ENCODE results near the gene TAF6.

The TAF6 gene

DNA sequence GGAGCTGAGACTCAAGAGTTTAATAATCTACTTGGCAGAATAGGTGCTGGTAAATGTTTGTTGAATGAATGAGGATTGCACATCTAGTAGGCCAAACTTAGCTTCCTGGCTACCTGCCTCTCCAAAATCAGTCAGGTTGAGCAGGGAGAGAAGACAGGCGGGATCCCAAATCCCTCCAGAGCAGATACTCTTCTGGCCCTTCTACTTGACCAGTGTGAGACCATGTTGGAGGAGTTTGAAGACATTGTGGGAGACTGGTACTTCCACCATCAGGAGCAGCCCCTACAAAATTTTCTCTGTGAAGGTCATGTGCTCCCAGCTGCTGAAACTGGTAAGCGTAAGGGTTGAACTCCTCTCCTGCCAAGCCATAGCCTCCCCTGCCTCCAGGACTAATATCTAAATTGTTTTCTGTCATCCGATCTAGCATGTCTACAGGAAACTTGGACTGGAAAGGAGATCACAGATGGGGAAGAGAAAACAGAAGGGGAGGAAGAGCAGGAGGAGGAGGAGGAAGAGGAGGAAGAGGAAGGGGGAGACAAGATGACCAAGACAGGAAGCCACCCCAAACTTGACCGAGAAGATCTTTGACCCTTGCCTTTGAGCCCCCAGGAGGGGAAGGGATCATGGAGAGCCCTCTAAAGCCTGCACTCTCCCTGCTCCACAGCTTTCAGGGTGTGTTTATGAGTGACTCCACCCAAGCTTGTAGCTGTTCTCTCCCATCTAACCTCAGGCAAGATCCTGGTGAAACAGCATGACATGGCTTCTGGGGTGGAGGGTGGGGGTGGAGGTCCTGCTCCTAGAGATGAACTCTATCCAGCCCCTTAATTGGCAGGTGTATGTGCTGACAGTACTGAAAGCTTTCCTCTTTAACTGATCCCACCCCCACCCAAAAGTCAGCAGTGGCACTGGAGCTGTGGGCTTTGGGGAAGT is 5.4 kb upstream of the TAF6 start:
- DNase-seq (ENCODE audit: low read depth in 2 of 2), result no peak

DNA sequence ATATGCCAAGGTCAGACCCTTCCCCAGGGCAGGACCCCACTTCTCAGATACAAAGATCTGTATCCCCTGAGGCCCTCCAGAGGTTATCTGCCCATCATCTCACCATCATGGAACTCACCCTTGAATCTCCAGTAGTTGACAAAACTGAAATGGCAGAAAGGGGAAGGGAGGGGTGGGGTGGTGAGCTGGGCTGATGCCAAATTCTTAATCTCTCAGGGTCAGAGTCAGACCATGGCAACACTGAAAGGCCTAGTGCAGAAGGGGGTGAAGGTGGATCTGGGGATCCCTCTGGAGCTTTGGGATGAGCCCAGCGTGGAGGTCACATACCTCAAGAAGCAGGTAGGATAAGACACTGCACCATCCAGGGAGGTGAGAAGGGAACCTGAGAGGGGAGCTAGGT is 3.4 kb upstream of the TAF6 start:
- DNase-seq (ENCODE audit: low read depth in 2 of 2), result no peak

GRCh38 chr7:100122067-100122466 is 2.9 kb upstream of the TAF6 start:
- no peak for DNase-seq (ENCODE audit: low read depth in 2 of 2)

GRCh38 chr7:100120733-100121036 is 1.5 kb upstream of the TAF6 start:
- no peak for DNase-seq (ENCODE audit: low read depth in 2 of 2)

DNA sequence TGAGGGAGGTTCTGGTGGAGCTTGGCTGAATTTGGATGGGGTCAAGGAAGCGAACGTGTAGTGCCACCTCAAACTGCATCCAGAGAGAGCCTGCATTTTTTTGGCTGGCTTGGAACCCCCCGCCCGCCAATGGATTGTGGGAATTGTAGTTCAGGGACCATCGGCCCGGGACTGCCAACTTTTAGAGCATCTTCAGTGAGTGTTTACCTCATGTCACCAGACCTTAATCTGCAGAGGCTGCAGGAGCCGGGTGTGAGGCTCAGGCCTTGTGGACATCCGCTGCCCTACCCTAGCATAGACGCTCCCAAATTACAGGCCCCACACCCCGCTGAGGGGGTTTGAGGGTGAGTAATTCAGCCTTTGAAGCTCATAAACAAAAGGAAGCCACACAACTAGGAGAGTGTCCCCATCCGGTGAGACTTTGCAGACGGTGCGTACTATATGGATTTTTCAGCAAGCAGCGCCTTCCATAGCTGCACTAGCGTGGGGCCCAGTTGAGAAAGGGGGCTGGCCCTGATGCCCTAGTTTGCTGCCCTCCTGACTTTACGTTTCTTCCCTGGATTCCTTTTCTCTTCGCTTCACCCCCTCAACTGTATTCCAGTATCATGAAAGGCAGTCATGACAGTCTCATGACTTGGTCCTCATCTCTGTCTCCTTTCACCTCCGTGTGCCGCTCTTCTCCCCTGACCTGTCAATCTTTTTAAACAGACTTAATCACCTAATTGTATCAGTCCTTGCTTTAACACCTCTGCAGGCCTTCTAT is 993 bp upstream of the TAF6 start:
- DNase-seq (ENCODE audit: low read depth in 2 of 2), result peak; percentile 54 to 57

GRCh38 chr7:100118388-100119071 is 628 bp downstream of the TAF6 start:
- no peak for DNase-seq (ENCODE audit: low read depth in 2 of 2)

GRCh38 chr7:100115026-100115425 is 4.1 kb downstream of the TAF6 start:
- no peak for DNase-seq (ENCODE audit: low read depth in 2 of 2)

GRCh38 chr7:100111914-100112313 is 7.2 kb downstream of the TAF6 start:
- DNase-seq (ENCODE audit: low read depth in 2 of 2), result no peak

DNA sequence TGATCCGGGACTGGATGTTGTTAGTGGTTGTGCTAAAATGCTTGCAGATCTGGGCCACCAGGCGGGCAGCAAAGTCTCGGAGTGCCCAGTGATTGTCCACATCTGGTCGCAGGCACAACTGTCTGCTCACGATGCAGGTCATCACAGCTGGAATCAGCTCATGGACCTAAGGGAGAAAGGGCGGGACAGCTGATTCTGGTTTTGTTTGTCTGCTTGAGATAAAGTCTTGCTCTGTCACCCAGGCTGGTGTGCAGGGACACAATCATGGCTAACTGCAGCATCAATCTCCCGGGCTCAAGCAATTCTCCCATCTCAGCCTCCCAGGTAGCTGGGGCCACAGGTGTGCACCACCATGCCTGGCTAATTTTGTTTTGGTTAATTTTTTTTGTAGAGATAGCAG is 8.0 kb downstream of the TAF6 start:
- DNase-seq (ENCODE audit: low read depth in 2 of 2), result no peak

GRCh38 chr7:100109521-100110163 is 9.5 kb downstream of the TAF6 start:
- no peak for DNase-seq (ENCODE audit: low read depth in 2 of 2)

- DNase-seq (ENCODE audit: low read depth in 2 of 2), result no peak
Measured at GRCh38 chr7:100107890-100108289, 11.3 kb downstream of the TAF6 start.

DNA sequence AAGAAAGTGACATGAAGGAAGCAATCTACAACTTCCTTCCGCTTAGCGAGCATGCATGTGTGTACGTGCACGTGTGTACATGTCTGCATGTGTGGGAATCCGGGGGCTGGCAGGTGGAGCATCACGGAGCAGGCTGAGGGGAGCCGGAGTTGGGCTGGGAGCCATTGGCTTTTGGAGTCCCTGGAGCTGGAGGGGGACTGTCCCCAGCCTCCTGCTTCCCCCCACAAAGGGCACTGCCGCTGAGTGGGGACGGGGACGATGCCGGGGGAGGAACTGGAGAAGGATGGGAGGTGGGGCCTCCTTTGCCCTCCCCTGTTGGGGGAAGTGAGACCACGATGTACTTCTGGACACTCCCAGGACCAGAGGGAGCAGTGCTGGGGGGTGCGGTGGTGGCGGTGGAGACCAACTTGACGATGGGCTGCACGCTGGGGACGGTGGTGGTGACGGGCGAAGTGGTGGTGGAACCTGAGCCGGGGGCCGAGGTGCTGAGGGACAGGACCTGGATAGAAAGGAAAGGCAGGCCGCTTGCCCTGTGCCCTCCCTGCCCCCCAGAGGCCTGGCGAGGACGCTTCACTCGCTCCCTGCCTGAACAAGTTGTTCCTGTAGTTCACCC is 11.9 kb downstream of the TAF6 start:
- no peak for DNase-seq (ENCODE audit: low read depth in 2 of 2)

GRCh38 chr7:100106633-100107032 is 12.5 kb downstream of the TAF6 start:
- DNase-seq (ENCODE audit: low read depth in 2 of 2), result no peak

GRCh38 chr7:100105534-100105933 is 13.6 kb downstream of the TAF6 start:
- no peak for DNase-seq (ENCODE audit: low read depth in 2 of 2)

- no peak for DNase-seq (ENCODE audit: low read depth in 2 of 2)
Measured at GRCh38 chr7:100102950-100103840, 16.0 kb downstream of the TAF6 start.

DNA sequence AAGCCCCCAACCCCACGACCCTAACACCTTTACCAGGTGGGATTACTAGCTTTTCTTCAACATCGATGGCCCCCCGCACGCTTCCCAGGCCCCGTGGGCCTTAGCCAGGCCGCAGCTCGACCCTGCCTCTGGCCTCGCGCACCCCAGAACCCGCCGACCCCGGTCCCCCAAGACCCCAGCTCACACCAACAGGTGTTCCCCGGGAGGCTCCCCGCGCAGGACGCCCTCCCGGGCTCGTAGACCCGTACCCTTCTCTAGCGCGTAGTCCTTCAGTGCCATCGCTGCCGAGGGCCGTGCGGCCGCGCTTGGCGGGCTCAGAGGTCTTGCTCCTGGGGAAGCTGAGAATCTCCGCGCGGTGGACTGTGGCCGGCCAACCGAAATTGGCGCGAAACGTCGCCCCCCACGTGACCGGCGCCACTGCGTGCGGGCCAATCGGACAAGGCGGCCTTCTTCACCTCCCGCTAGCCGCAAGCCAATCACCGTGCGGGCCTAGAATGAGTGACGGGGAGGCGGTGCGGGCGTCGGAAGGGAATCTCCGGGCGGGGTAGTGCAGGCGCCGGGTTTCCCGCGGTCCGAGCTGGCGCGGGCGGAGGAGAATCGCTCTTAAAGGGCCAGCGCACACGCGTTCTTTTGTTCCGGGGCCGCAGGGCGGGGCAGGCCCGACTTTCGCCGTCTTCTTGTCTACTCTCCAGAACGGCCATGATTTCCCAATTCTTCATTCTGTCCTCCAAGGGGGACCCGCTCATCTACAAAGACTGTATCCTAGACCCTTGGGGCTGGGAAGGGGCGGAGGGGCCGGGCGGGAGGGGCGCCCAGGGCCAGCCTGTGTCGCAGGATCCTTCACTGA is 17.9 kb downstream of the TAF6 start, which contains the start of the genes AP4M1 and MCM7:
TSS of gene AP4M1 (plus strand) at position 628 of the 847 bp plus-strand sequence. CDS start at position 700, 72 bp downstream.
TSS of gene MCM7 (minus strand) at position 382 of the 847 bp plus-strand sequence. CDS start at position 279, 103 bp downstream.
- DNase-seq (ENCODE audit: low read depth in 2 of 2), result peak; percentile 97 to 98

- DNase-seq (ENCODE audit: low read depth in 2 of 2), result peak; percentile 72 to 81
Measured at GRCh38 chr7:100100420-100101015, 18.6 kb downstream of the TAF6 start.

DNA sequence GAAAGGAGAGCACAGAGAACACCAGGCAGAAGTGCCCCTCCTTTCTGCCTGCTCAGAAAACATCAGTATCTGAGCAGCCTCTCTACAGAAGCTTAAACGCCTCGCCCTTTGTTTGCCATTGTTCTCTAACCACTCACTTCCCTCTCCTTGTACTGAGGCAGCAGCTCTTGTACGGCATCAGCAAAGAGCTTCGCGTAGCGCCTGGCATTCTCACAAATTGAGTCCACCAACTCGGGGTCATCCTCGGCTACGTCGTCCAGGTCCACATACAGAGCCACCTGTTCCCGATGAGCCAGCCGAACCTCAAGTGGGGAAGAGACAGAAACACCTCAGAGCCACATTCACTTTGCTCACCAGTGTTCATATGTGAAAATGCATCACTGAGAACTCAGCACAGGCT is 19.7 kb downstream of the TAF6 start:
- DNase-seq (ENCODE audit: low read depth in 2 of 2), result no peak

DNA sequence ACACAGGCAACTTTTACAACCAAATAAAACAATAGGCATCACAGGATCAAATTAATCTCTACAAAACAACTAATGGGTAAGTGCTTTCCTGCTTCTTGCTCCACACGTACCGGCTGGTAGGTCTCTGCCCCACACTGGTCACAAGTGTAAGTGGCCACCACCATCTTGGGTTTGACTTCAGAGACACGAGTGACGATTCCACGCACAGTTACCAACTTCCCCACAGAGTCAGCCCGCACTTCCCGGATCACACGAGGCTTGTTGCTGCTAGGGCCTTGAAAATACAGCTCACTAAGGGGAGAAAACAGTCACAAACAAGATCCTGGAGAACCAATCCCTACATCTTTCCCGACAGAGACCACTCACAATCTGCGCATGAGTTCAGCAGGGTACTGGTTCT is 20.2 kb downstream of the TAF6 start:
- no peak for DNase-seq (ENCODE audit: low read depth in 2 of 2)

Measured in stimulated activated CD4-positive, alpha-beta T cell treated with anti-CD3 and anti-CD28 coated beads, Interleukin-15, amount 100 ng/mL, for 48 hours (primary cell).